T47D (cell line): Measurements from ENCODE around the gene FGA.

Experiments
- DNase-seq, 2 experiments: peaks; one replicate each; pipeline versions ENCODE4 v3.0.0 to v3.0.0-alpha.2; 2011 to 2012; ENCODE audit warnings: low read depth in 1 of 2, low spot score in 1 of 2
- JUND ChIP-seq: IDR thresholded peaks from 2 replicates; pipeline ENCODE4 v1.6.1; 2012; ENCODE audit warnings: low read depth
- in situ Hi-C: cut with HindIII; loops from 2 replicates; pipeline ENCODE4 v1.10.0; 2016; ENCODE audit warnings: low sequenced_read_pairs, low pct_unique_long_range_greater_than_20kb

FGA gene

GRCh38 chr4:154583677-154584076 lies 6.9 kb downstream of the FGA start:
- in situ Hi-C loops = no loop called here
- no peak for TF ChIP-seq JUND
- DNase-seq = no peak

- in situ Hi-C loops = no loop called here
Observed at GRCh38 chr4:154583230-154583629, 7.3 kb downstream of the FGA start.

GRCh38 chr4:154582723-154583122 lies 7.8 kb downstream of the FGA start:
- no peak for DNase-seq
- TF ChIP-seq JUND = no peak
- in situ Hi-C loops = no loop called here

More at GRCh38 chr4:154583230-154583629, 7.3 kb downstream of the FGA start:
- TF ChIP-seq JUND = no peak
- no peak for DNase-seq

GRCh38 chr4:154579927-154580326 lies 10.6 kb downstream of the FGA start:
- TF ChIP-seq JUND = no peak
- in situ Hi-C loops = no loop called here
- no peak for DNase-seq

- in situ Hi-C loops = no loop called here
Observed at GRCh38 chr4:154578919-154579318, 11.6 kb downstream of the FGA start.

GRCh38 chr4:154577324-154577723 lies 13.2 kb downstream of the FGA start:
- DNase-seq = no peak
- in situ Hi-C loops = no loop called here
- no peak for TF ChIP-seq JUND

More at GRCh38 chr4:154578919-154579318, 11.6 kb downstream of the FGA start:
- TF ChIP-seq JUND = no peak
- DNase-seq = no peak

GRCh38 chr4:154574311-154574710 lies 16.2 kb downstream of the FGA start:
- no peak for TF ChIP-seq JUND
- in situ Hi-C loops = no loop called here

GRCh38 chr4:154573190-154573870 lies 17.2 kb downstream of the FGA start:
- TF ChIP-seq JUND = no peak
- in situ Hi-C loops = no loop called here
- DNase-seq = no peak

More at GRCh38 chr4:154574311-154574710, 16.2 kb downstream of the FGA start:
- no peak for DNase-seq

- DNase-seq = no peak
- in situ Hi-C loops = no loop called here
- TF ChIP-seq JUND = no peak
Observed at GRCh38 chr4:154569584-154569983, 21.0 kb downstream of the FGA start.

GRCh38 chr4:154569028-154569427 lies 21.5 kb downstream of the FGA start:
- TF ChIP-seq JUND = no peak
- DNase-seq = peak in 1 of 2 experiments; percentile 20
- in situ Hi-C loops = no loop called here

- no peak for TF ChIP-seq JUND
- no peak for DNase-seq
- in situ Hi-C loops = no loop called here
Observed at GRCh38 chr4:154566639-154567204, 23.8 kb downstream of the FGA start.

- in situ Hi-C loops = no loop called here
- TF ChIP-seq JUND = no peak
- no peak for DNase-seq
Observed at GRCh38 chr4:154565704-154566103, 24.8 kb downstream of the FGA start.

GRCh38 chr4:154564311-154564710 lies 26.2 kb downstream of the FGA start:
- TF ChIP-seq JUND = no peak
- in situ Hi-C loops = no loop called here

More at GRCh38 chr4:154564311-154564710, 26.2 kb downstream of the FGA start:
- peak in 1 of 2 experiments; percentile 9 for DNase-seq
